ENCODE data around the gene CXCR4.

CXCR4 gene

GRCh38 chr2:136131484-136131960 is 13.6 kb upstream of the CXCR4 start:
- no peak for DNase-seq

- no peak for DNase-seq
Observed at GRCh38 chr2:136130511-136130910, 12.6 kb upstream of the CXCR4 start.

- no peak for DNase-seq
Observed at GRCh38 chr2:136130045-136130444, 12.1 kb upstream of the CXCR4 start.

- no peak for DNase-seq
Observed at GRCh38 chr2:136129601-136130000, 11.7 kb upstream of the CXCR4 start.

- DNase-seq = no peak
Observed at GRCh38 chr2:136128905-136129304, 11.0 kb upstream of the CXCR4 start.

- no peak for DNase-seq
Observed at GRCh38 chr2:136128366-136128765, 10.4 kb upstream of the CXCR4 start.

GRCh38 chr2:136127356-136127755 is 9.4 kb upstream of the CXCR4 start:
- DNase-seq = no peak

GRCh38 chr2:136126421-136126926 is 8.5 kb upstream of the CXCR4 start:
- no peak for DNase-seq

- DNase-seq = no peak
Observed at GRCh38 chr2:136126021-136126420, 8.1 kb upstream of the CXCR4 start.

- no peak for DNase-seq
Observed at GRCh38 chr2:136125236-136125635, 7.3 kb upstream of the CXCR4 start.

- DNase-seq = no peak
Observed at GRCh38 chr2:136124805-136125204, 6.9 kb upstream of the CXCR4 start.

GRCh38 chr2:136122661-136123060 is 4.7 kb upstream of the CXCR4 start:
- no peak for DNase-seq

GRCh38 chr2:136121204-136121910 is 3.4 kb upstream of the CXCR4 start:
- DNase-seq = no peak

GRCh38 chr2:136119717-136120675 is 2.0 kb upstream of the CXCR4 start:
- DNase-seq = no peak

GRCh38 chr2:136118819-136119716 is 1.1 kb upstream of the CXCR4 start:
- no peak for DNase-seq

- DNase-seq = no peak
Observed at GRCh38 chr2:136117391-136117841, 533 bp downstream of the CXCR4 start.

- DNase-seq = no peak
Observed at GRCh38 chr2:136116813-136117390, 1.0 kb downstream of the CXCR4 start.

GRCh38 chr2:136116151-136116812 is 1.7 kb downstream of the CXCR4 start:
- no peak for DNase-seq

GRCh38 chr2:136115183-136115761 is 2.7 kb downstream of the CXCR4 start:
- no peak for DNase-seq

- DNase-seq = no peak
Observed at GRCh38 chr2:136114382-136114781, 3.6 kb downstream of the CXCR4 start.

Measured in NCI-H1436 treated with DMSO at 0.1 percent for 48 hours (cell line).